ENCODE results near the gene EZH1.
A peak's percentile ranks its signal among the peaks of the same experiment; 100 is the strongest.

EZH1 gene

GRCh38 chr17:42784409-42784808, 39.6 kb upstream of the EZH1 start:
- H3K27ac ChIP-seq, result no peak overlapping the region
- in situ Hi-C loops (cut with HindIII; ENCODE audit: low pct_ligation_motif_present, low sequenced_read_pairs), result no loop called here
- DNase-seq, result no peak

GRCh38 chr17:42783791-42784138, 38.9 kb upstream of the EZH1 start:
- Histone ChIP-seq H3K36me3 (replicated peaks) (peaks cover 18% of the 10 kb centered on the region), H3K27me3 (replicated peaks) (no peaks in the 10 kb centered on the region), H3K4me3 (ENCODE audit: low read depth, low read length) (no peak overlapping the region), H3K27ac (no peak overlapping the region)
- in situ Hi-C loops (cut with HindIII; ENCODE audit: low pct_ligation_motif_present, low sequenced_read_pairs), result no loop called here
- no peak for DNase-seq
- no peak for TF ChIP-seq CTCF (IDR thresholded peaks at IDR 0.05; ENCODE audit: low read depth, low read length, missing control alignments)

More at GRCh38 chr17:42784409-42784808, 39.6 kb upstream of the EZH1 start:
- TF ChIP-seq CTCF (IDR thresholded peaks at IDR 0.05; ENCODE audit: low read depth, low read length, missing control alignments), result no peak
- Histone ChIP-seq H3K4me3 (ENCODE audit: low read depth, low read length) (no peak overlapping the region), H3K27me3 (replicated peaks) (no peaks in the 10 kb centered on the region), H3K36me3 (replicated peaks) (peaks cover 15% of the 10 kb centered on the region)

- H3K27me3 ChIP-seq (replicated peaks), result no peaks in the 10 kb centered on the region
- H3K27ac ChIP-seq, result no peak overlapping the region
- H3K4me3 ChIP-seq (ENCODE audit: low read depth, low read length), result peak overlapping the region; percentile 60
- peak; percentile 61 for DNase-seq
- peaks cover 12% of the 10 kb centered on the region for H3K36me3 ChIP-seq (replicated peaks)
- TF ChIP-seq CTCF (IDR thresholded peaks at IDR 0.05; ENCODE audit: low read depth, low read length, missing control alignments), result no peak
- in situ Hi-C loops (cut with HindIII; ENCODE audit: low pct_ligation_motif_present, low sequenced_read_pairs), result no loop called here
Measured at GRCh38 chr17:42783062-42783790, 38.4 kb upstream of the EZH1 start.

GRCh38 chr17:42782166-42783061, 37.6 kb upstream of the EZH1 start:
- in situ Hi-C loops (cut with HindIII; ENCODE audit: low pct_ligation_motif_present, low sequenced_read_pairs), result no loop called here
- peaks cover 9% of the 10 kb centered on the region for H3K36me3 ChIP-seq (replicated peaks)
- H3K27me3 ChIP-seq (replicated peaks), result no peaks in the 10 kb centered on the region
- H3K27ac ChIP-seq, result no peak overlapping the region
- no peak for DNase-seq
- TF ChIP-seq CTCF (IDR thresholded peaks at IDR 0.05; ENCODE audit: low read depth, low read length, missing control alignments), result no peak
- H3K4me3 ChIP-seq (ENCODE audit: low read depth, low read length), result peak overlapping the region; percentile 60

GRCh38 chr17:42781639-42782165, 36.9 kb upstream of the EZH1 start:
- DNase-seq, result no peak
- in situ Hi-C loops (cut with HindIII; ENCODE audit: low pct_ligation_motif_present, low sequenced_read_pairs), result no loop called here
- Histone ChIP-seq H3K27ac (no peak overlapping the region), H3K4me3 (ENCODE audit: low read depth, low read length) (peak overlapping the region; percentile 60), H3K36me3 (replicated peaks) (peaks cover 5% of the 10 kb centered on the region), H3K27me3 (replicated peaks) (no peaks in the 10 kb centered on the region)
- TF ChIP-seq CTCF (IDR thresholded peaks at IDR 0.05; ENCODE audit: low read depth, low read length, missing control alignments), result no peak

Measured in brain microvascular endothelial cell (primary cell).